WTC11 (cell line): ENCODE measurements around the gene DYNC1I2. TPM values are rescaled to one million over a fixed set of nuclear protein-coding genes. Genes with fewer than 3 reads are reported as not detected.
A peak's percentile ranks its signal among the peaks of the same experiment; 100 is the strongest.

Experiments
- ATAC-seq: fragments of 200-7000 bp; cut with Tn5 transposase; 2 replicates; pipeline ENCODE4 v1.10.0; 2021; ENCODE audit warnings: mild to moderate bottlenecking, moderate library complexity
- CTCF ChIA-PET: fragments of 300-600 bp; sonication (Branson Sonifier 250); formaldehyde crosslinking; loops from one replicate; lab custom pipeline; 2021; ENCODE audit warnings: antibody characterized with exemption; lab: Charles Lee
- POLR2A ChIA-PET: fragments of 350-600 bp; sonication (Branson Sonifier 250); formaldehyde crosslinking; loops from one replicate; lab custom pipeline; 2021; ENCODE audit warnings: antibody characterized with exemption; lab: Charles Lee
- DNase-seq: peaks from one replicate; pipeline ENCODE4 v3.0.0; 2021; ENCODE audit warnings: low spot score
- H3K27ac Mint-ChIP-seq: 2 replicates; pipeline ENCODE4 v1.8.0; 2021; ENCODE audit warnings: mixed read lengths
- H3K27me3 Mint-ChIP-seq: 2 replicates; pipeline ENCODE4 v1.8.0; 2021; ENCODE audit warnings: low read depth, mild to moderate bottlenecking, moderate library complexity, mixed read lengths
- H3K36me3 Mint-ChIP-seq: 2 replicates; pipeline ENCODE4 v1.8.0; 2021; ENCODE audit warnings: mixed read lengths
- H3K4me1 Mint-ChIP-seq: 2 replicates; pipeline ENCODE4 v1.8.0; 2022; ENCODE audit warnings: mixed read lengths
- H3K4me3 Mint-ChIP-seq: 2 replicates; pipeline ENCODE4 v1.8.0; 2021; ENCODE audit warnings: mild to moderate bottlenecking, moderate library complexity, mixed read lengths
- H3K9me3 Mint-ChIP-seq: 2 replicates; pipeline ENCODE4 v1.8.0; 2021; ENCODE audit warnings: mixed read lengths
- ATF1 ChIP-seq: sonication (generic); formaldehyde crosslinking; IDR thresholded peaks from 2 replicates; pipeline ENCODE4 v1.8.1; 2023; ENCODE audit warnings: mild to moderate bottlenecking, moderate library complexity, missing genetic modification reagents
- CDX4 ChIP-seq: fragments of 250-450 bp; sonication (Bioruptor Pico); IDR thresholded peaks from 2 replicates; pipeline ENCODE4 v1.9.0; 2021; ENCODE audit warnings: moderate library complexity, mild to moderate bottlenecking, inconsistent platforms, borderline replicate concordance
- CREB1 ChIP-seq: sonication (generic); formaldehyde crosslinking; IDR thresholded peaks from 2 replicates; pipeline ENCODE4 v1.8.0; 2023; ENCODE audit warnings: mild to moderate bottlenecking, missing genetic modification reagents
- IRF1 ChIP-seq: sonication (generic); formaldehyde crosslinking; IDR thresholded peaks from 2 replicates; pipeline ENCODE4 v1.8.0; 2023; ENCODE audit warnings: missing genetic modification reagents
- JUN ChIP-seq: sonication (generic); formaldehyde crosslinking; IDR thresholded peaks from 2 replicates; pipeline ENCODE4 v1.8.0; 2023; ENCODE audit warnings: mild to moderate bottlenecking, missing genetic modification reagents
- PREB ChIP-seq: sonication (generic); formaldehyde crosslinking; IDR thresholded peaks from 2 replicates; pipeline ENCODE4 v1.8.1; 2022; ENCODE audit warnings: mild to moderate bottlenecking, missing genetic modification reagents, moderate library complexity, borderline replicate concordance
- SMAD3 ChIP-seq: sonication (generic); formaldehyde crosslinking; IDR thresholded peaks from 2 replicates; pipeline ENCODE4 v1.8.0; 2022; ENCODE audit warnings: missing genetic modification reagents, mild to moderate bottlenecking, borderline replicate concordance
- USF1 ChIP-seq: sonication (generic); formaldehyde crosslinking; IDR thresholded peaks from 2 replicates; pipeline ENCODE4 v1.8.0; 2022; ENCODE audit warnings: mild to moderate bottlenecking, missing genetic modification reagents
- ZNF317 ChIP-seq: sonication (generic); formaldehyde crosslinking; IDR thresholded peaks from 2 replicates; pipeline ENCODE4 v1.8.1; 2023; ENCODE audit warnings: low read depth, mild to moderate bottlenecking, moderate library complexity, missing genetic modification reagents, borderline replicate concordance
- ZNF416 ChIP-seq: fragments of 250-450 bp; sonication (Bioruptor Pico); IDR thresholded peaks from 2 replicates; pipeline ENCODE4 v1.9.0; 2021; ENCODE audit warnings: mild to moderate bottlenecking, inconsistent platforms
- total RNA-seq: library from RNA; stranded (reverse); gene quantifications from 3 replicates; pipeline ENCODE4 v1.2.3, GENCODE V29; 2021
- TF ChIP-seq, protein P1 (sequence below): sonication (generic); formaldehyde crosslinking; IDR thresholded peaks from 2 replicates; pipeline ENCODE4 v1.8.0; 2022; ENCODE audit warnings: mild to moderate bottlenecking, missing genetic modification reagents
- TF ChIP-seq, protein P2 (sequence below): fragments of 200-600 bp; IDR thresholded peaks from 2 replicates; pipeline ENCODE4 v1.8.0; 2022; ENCODE audit warnings: antibody characterized with exemption
- TF ChIP-seq, protein P3 (sequence below): sonication (generic); formaldehyde crosslinking; IDR thresholded peaks from 2 replicates; pipeline ENCODE4 v1.8.1; 2022; ENCODE audit warnings: missing genetic modification reagents, borderline replicate concordance
- TF ChIP-seq, protein P4 (sequence below): sonication (generic); formaldehyde crosslinking; IDR thresholded peaks from 2 replicates; pipeline ENCODE4 v1.8.0; 2022; ENCODE audit warnings: missing genetic modification reagents

Gene DYNC1I2
- total RNA-seq, 1 experiment from 2014 or later, result 73.7 TPM

- TF ChIP-seq CDX4 (CRISPR knock-in tag) (no peak), IRF1 (no peak), ZNF317 (CRISPR knock-in tag) (no peak), CREB1 (no peak), PREB (no peak), ATF1 (no peak), JUN (CRISPR knock-in tag) (no peak), ZNF416 (no peak)
- TF ChIP-seq, protein P1, sequence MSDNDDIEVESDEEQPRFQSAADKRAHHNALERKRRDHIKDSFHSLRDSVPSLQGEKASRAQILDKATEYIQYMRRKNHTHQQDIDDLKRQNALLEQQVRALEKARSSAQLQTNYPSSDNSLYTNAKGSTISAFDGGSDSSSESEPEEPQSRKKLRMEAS (CRISPR knock-in tag), result no peak
Measured at GRCh38 chr2:171702781-171703556, 15.7 kb downstream of the DYNC1I2 start (continued).

DNA sequence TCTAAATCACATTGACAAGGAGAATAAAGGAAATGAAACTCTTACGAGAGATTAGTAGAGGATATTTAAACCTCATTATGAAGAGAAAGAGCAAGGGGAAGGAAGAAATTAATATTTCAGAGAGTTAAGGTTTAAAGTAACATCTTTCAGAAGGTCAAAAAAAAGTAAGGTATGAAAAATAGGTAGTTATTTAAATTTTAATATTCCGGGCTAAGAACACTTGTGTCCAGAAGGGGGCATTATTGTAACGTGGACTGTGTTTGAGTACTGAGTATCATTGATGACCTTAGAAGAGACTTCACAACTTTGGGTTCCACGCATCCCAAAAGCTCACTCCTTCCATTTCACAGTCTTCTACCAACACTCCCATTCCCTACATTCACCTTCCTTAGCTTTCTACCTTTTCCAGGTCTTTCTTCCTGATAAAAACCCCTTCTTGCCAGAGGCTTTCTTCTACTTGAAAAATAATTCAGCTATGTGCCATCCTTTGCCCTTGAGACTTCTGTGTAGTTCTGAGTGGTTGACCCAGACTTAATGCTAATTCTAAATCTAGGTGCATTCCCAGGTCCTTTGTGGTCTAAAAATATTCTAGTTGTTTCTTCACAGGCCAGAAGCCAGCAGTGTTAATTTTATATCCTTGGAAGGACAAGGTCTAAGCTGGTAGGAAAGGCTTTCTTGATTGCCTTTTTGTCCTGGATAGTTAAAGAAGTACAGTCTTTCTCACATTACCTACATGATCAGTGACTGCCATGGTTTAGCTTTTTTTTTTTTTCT lies 16.5 kb downstream of the DYNC1I2 start:
- no peak for DNase-seq
- ChIA-PET POLR2A (interaction anchor here (0.7 kb wide), 1 partner anchor 235 kb away, joined by 3 read pairs; no protein-coding TSS in a partner anchor), CTCF (interaction anchor here (0.6 to 2.6 kb wide), 16 partner anchors 9 to 758 kb away, joined by 3 to 29 read pairs (median 4); partner anchors contain the start of genes DLX2 and DYNC1I2)
- ATAC-seq, result peak; percentile 52; the same call in 1 of the 2 replicates
- Mint-ChIP-seq H3K4me3 (no peak overlapping the region), H3K36me3 (no peaks in the 10 kb centered on the region; the same call in 1 of the 2 replicates), H3K27me3 (no peaks in the 10 kb centered on the region), H3K4me1 (peaks cover 8% of the 10 kb centered on the region; the same call in 1 of the 2 replicates), H3K27ac (peak overlapping the region; percentile 67; the same call in 1 of the 2 replicates), H3K9me3 (no peaks in the 10 kb centered on the region)
- TF ChIP-seq, protein P2, sequence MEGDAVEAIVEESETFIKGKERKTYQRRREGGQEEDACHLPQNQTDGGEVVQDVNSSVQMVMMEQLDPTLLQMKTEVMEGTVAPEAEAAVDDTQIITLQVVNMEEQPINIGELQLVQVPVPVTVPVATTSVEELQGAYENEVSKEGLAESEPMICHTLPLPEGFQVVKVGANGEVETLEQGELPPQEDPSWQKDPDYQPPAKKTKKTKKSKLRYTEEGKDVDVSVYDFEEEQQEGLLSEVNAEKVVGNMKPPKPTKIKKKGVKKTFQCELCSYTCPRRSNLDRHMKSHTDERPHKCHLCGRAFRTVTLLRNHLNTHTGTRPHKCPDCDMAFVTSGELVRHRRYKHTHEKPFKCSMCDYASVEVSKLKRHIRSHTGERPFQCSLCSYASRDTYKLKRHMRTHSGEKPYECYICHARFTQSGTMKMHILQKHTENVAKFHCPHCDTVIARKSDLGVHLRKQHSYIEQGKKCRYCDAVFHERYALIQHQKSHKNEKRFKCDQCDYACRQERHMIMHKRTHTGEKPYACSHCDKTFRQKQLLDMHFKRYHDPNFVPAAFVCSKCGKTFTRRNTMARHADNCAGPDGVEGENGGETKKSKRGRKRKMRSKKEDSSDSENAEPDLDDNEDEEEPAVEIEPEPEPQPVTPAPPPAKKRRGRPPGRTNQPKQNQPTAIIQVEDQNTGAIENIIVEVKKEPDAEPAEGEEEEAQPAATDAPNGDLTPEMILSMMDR, result peak; percentile 28; the same call in 1 of the 2 replicates
- TF ChIP-seq USF1 (CRISPR knock-in tag), result no peak

- peaks cover 6% of the 10 kb centered on the region; the same call in 1 of the 2 replicates for H3K4me1 Mint-ChIP-seq
- ATAC-seq (no peak), DNase-seq (no peak)
- no peak overlapping the region for H3K27ac Mint-ChIP-seq
- no peak overlapping the region for H3K4me3 Mint-ChIP-seq
- H3K36me3 Mint-ChIP-seq, result no peaks in the 10 kb centered on the region
- no peaks in the 10 kb centered on the region for H3K9me3 Mint-ChIP-seq
- POLR2A ChIA-PET, result no interaction called here
- no peak for TF ChIP-seq SMAD3 (CRISPR knock-in tag)
- TF ChIP-seq, protein P3, sequence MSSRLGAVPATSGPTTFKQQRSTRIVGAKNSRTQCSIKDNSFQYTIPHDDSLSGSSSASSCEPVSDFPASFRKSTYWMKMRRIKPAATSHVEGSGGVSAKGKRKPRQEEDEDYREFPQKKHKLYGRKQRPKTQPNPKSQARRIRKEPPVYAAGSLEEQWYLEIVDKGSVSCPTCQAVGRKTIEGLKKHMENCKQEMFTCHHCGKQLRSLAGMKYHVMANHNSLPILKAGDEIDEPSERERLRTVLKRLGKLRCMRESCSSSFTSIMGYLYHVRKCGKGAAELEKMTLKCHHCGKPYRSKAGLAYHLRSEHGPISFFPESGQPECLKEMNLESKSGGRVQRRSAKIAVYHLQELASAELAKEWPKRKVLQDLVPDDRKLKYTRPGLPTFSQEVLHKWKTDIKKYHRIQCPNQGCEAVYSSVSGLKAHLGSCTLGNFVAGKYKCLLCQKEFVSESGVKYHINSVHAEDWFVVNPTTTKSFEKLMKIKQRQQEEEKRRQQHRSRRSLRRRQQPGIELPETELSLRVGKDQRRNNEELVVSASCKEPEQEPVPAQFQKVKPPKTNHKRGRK (CRISPR knock-in tag), result no peak
- TF ChIP-seq, protein P4, sequence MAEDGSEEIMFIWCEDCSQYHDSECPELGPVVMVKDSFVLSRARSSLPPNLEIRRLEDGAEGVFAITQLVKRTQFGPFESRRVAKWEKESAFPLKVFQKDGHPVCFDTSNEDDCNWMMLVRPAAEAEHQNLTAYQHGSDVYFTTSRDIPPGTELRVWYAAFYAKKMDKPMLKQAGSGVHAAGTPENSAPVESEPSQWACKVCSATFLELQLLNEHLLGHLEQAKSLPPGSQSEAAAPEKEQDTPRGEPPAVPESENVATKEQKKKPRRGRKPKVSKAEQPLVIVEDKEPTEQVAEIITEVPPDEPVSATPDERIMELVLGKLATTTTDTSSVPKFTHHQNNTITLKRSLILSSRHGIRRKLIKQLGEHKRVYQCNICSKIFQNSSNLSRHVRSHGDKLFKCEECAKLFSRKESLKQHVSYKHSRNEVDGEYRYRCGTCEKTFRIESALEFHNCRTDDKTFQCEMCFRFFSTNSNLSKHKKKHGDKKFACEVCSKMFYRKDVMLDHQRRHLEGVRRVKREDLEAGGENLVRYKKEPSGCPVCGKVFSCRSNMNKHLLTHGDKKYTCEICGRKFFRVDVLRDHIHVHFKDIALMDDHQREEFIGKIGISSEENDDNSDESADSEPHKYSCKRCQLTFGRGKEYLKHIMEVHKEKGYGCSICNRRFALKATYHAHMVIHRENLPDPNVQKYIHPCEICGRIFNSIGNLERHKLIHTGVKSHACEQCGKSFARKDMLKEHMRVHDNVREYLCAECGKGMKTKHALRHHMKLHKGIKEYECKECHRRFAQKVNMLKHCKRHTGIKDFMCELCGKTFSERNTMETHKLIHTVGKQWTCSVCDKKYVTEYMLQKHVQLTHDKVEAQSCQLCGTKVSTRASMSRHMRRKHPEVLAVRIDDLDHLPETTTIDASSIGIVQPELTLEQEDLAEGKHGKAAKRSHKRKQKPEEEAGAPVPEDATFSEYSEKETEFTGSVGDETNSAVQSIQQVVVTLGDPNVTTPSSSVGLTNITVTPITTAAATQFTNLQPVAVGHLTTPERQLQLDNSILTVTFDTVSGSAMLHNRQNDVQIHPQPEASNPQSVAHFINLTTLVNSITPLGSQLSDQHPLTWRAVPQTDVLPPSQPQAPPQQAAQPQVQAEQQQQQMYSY, result no peak
- TF ChIP-seq, all 79 proteins: peak for 0
- CTCF ChIA-PET, result interaction anchor here (0.6 to 1.8 kb wide), 3 partner anchors 396 to 656 kb away, joined by 3 to 7 read pairs (median 5); partner anchors contain the start of gene DLX2
- no peaks in the 10 kb centered on the region for H3K27me3 Mint-ChIP-seq
Measured at GRCh38 chr2:171706152-171706803, 19.0 kb downstream of the DYNC1I2 start.
